Gastroesophageal sphincter (tissue), 4 donors: ENCODE measurements around the gene NAA20. TPM values are rescaled to one million over a fixed set of nuclear protein-coding genes. Genes with fewer than 3 reads are reported as not detected.
A peak's percentile ranks its signal among the peaks of the same experiment; 100 is the strongest.

Experiments used
- ATAC-seq: fragments of 150-250 bp; one replicate; pipeline ENCODE4 v1.9.1; 2016; ENCODE audit warnings: mild to moderate bottlenecking, moderate library complexity
- H3K27ac ChIP-seq, 4 donors: fragments of 200-600 bp; sonication (generic) in 3 of 4; 1 replicate in 3 of 4; 2 replicates in 1 of 4; pipeline ENCODE4 v1.5.1; 2016 to 2019
- H3K27me3 ChIP-seq: fragments of 200-600 bp; sonication (generic); one replicate; pipeline ENCODE4 v1.5.1; 2019
- H3K36me3 ChIP-seq, 2 donors: fragments of 200-600 bp; sonication (generic); one replicate each; pipeline ENCODE4 v1.5.1; 2019; ENCODE audit warnings: control low read depth in 1 of 2
- H3K4me1 ChIP-seq, 3 donors: fragments of 200-600 bp; sonication (generic); 1 replicate in 2 of 3; 2 replicates in 1 of 3; pipeline ENCODE4 v1.5.1; 2016 to 2019; ENCODE audit warnings: control low read depth in 2 of 3
- H3K4me3 ChIP-seq, 2 donors: fragments of 200-600 bp; sonication (generic); one replicate each; pipeline ENCODE4 v1.5.1; 2019; ENCODE audit warnings: mild to moderate bottlenecking in 1 of 2, moderate library complexity in 1 of 2
- H3K9me3 ChIP-seq, 3 donors: fragments of 200-600 bp; sonication (generic); one replicate each; pipeline ENCODE4 v1.5.1; 2017 to 2019; ENCODE audit warnings: control low read depth in 2 of 3
- EP300 ChIP-seq: sonication (generic); formaldehyde crosslinking; IDR thresholded peaks from one replicate; pipeline ENCODE4 v1.6.1; 2017; ENCODE audit warnings: antibody characterized with exemption, mild to moderate bottlenecking
- POLR2A ChIP-seq, 2 donors: fragments of 450-650 bp; IDR thresholded peaks; one replicate each; pipeline ENCODE4 v1.6.1; 2017; ENCODE audit warnings: antibody characterized with exemption in 2 of 2, mild to moderate bottlenecking in 2 of 2, moderate library complexity in 1 of 2
- POLR2AphosphoS5 ChIP-seq: sonication (generic); formaldehyde crosslinking; IDR thresholded peaks from one replicate; pipeline ENCODE4 v1.6.1; 2017; ENCODE audit warnings: antibody characterized with exemption
- WGBS, 2 donors: methylation state at CpG; one replicate each; pipeline ENCODE4 v1.1.5; 2018; ENCODE audit warnings: low coverage in 1 of 2; 5-methylcytosine and 5-hydroxymethylcytosine counted together
- total RNA-seq, 4 donors: library from RNA; depleted of rRNA; stranded (reverse); fragments of >200 nt; gene quantifications; one replicate each; pipeline ENCODE4 v1.1.0, GENCODE V29; 2016
- TF ChIP-seq, protein P1 (sequence below), 4 experiments: fragments of 200-600 bp in 2 of 4; fragments of 450-650 bp in 2 of 4; sonication (generic) in 1 of 4; IDR thresholded peaks; one replicate each; pipeline ENCODE4 v1.5.1; 2017 to 2019; ENCODE audit warnings: antibody characterized with exemption in 4 of 4, mild to moderate bottlenecking in 2 of 4, moderate library complexity in 2 of 4

The NAA20 gene
- total RNA-seq, 4 donors from 2014 or later, result 22.7 to 47.0 (median 31.0) TPM

DNA sequence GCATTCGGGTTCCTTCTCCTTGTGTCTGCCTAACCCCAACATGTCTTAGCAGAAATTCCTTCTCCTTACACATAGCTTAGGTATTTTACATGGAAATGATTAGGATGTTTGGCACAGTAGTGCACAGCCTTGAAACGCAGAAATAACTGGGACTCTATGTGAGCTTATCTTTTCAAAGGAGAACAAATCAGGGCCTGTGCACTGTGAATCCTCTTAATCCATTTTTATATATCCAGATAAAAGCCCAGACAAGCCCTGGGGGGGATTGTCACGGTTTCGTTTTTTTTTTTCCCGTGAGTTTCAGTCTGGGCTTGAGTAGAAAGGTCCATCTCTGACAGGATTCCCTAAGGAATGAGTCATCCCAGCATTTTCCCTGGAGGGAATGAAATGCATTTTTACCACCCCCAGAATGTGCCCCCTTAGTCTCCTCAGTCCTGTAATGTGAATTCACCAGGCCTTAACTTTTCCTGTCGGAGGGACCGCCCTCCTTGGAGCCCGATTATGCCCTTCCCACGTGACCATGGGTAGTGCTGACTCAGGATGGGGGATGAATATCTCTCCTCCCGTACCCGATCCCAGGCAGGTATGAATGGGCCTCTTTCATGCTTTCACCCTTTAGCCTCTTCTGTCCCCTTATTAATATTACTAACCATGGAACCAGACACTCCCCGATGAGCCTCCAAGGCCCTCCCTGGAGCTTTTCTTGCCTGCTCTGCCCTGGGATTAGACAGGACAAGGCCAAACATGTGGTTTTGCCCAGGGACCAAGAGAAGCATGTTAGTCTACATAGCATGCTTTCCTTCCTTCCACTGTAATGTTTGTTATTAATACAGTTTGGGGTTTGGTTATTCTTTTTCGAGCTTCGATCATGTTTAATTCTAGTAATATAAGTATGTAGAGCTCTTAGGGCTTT lies 23.9 kb upstream of the NAA20 start:
- no peaks in the 10 kb centered on the region for H3K9me3 ChIP-seq
- peaks cover 0 to 47% of the 10 kb centered on the region in 2 donors for H3K36me3 ChIP-seq
- peak overlapping the region; percentile 3 to 18 for H3K4me3 ChIP-seq
- H3K27me3 ChIP-seq, result no peaks in the 10 kb centered on the region
- ATAC-seq, result peak; percentile 59
- WGBS, 2 donors, result 28 to 32% methylated on average over 12 to 14 of the region's 14 CpGs
- H3K4me1 ChIP-seq, result peaks cover 10 to 87% (median 34%) of the 10 kb centered on the region in 3 donors
- peak overlapping the region; percentile 74 to 82 (median 80) for H3K27ac ChIP-seq
- TF ChIP-seq EP300, result no peak
- TF ChIP-seq POLR2A (IDR thresholded peaks at IDR 0.05), result no peak
- TF ChIP-seq POLR2AphosphoS5, result peak; percentile 41

DNA sequence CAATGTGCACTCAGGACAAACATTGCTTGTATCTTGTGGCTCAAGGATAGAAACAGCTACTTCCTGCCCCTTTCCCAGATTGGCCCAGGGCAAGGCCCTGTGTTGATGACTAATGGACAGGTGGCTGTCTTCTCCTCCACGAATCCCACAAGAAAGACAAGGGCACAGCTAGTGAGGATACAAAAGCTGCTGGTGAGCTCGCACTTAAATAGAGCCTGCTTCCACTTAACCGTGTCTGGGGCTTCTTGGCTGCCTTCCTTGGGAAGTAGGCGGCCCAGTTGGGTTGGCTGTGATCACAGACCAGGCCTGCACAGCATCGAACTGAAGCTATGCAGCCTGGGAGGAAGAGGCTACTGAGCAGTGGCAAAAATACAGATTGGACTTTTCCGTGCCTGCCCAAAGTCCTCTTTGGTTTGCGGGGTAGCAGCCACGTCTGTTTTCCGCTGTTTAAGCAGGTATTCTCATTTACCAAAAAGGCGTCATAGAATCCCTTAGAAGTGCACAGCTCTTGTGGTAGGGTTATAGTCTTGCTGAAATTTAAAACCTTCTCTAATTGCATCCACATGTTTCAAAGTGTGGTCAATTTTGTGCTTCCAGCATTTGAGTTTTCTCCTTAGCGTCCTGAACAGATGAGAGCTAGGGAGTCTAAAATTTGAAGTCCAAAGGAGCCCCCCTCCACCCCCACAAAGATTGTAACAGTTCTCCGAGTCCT lies 23.0 kb upstream of the NAA20 start:
- 34 to 74% methylated on average over 6 to 9 of the region's 12 CpGs for WGBS, 2 donors
- TF ChIP-seq EP300, result no peak
- TF ChIP-seq POLR2AphosphoS5, result no peak
- TF ChIP-seq, protein P1, sequence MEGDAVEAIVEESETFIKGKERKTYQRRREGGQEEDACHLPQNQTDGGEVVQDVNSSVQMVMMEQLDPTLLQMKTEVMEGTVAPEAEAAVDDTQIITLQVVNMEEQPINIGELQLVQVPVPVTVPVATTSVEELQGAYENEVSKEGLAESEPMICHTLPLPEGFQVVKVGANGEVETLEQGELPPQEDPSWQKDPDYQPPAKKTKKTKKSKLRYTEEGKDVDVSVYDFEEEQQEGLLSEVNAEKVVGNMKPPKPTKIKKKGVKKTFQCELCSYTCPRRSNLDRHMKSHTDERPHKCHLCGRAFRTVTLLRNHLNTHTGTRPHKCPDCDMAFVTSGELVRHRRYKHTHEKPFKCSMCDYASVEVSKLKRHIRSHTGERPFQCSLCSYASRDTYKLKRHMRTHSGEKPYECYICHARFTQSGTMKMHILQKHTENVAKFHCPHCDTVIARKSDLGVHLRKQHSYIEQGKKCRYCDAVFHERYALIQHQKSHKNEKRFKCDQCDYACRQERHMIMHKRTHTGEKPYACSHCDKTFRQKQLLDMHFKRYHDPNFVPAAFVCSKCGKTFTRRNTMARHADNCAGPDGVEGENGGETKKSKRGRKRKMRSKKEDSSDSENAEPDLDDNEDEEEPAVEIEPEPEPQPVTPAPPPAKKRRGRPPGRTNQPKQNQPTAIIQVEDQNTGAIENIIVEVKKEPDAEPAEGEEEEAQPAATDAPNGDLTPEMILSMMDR (IDR thresholded peaks at IDR 0.05), result no peak
- no peak for TF ChIP-seq POLR2A (IDR thresholded peaks at IDR 0.05)
- H3K4me3 ChIP-seq, result no peak overlapping the region
- no peaks in the 10 kb centered on the region for H3K27me3 ChIP-seq
- H3K36me3 ChIP-seq, result peaks cover 0 to 55% of the 10 kb centered on the region in 2 donors
- H3K4me1 ChIP-seq, result peaks cover 10 to 84% (median 34%) of the 10 kb centered on the region in 3 donors
- peak; percentile 35 for ATAC-seq
- no peaks in the 10 kb centered on the region for H3K9me3 ChIP-seq
- H3K27ac ChIP-seq, result peak overlapping the region; percentile 74 to 82 (median 80)

- peak overlapping the region in 2 of 4 donors; percentile 79 to 82 for H3K27ac ChIP-seq
- peak; percentile 37 for ATAC-seq
- no peaks in the 10 kb centered on the region for H3K9me3 ChIP-seq
- H3K36me3 ChIP-seq, result peaks cover 0 to 61% of the 10 kb centered on the region in 2 donors
- TF ChIP-seq POLR2AphosphoS5 (no peak), EP300 (no peak)
- TF ChIP-seq, protein P1 (IDR thresholded peaks at IDR 0.05), result peak; percentile 76 to 85 (median 77)
- peaks cover 10 to 87% (median 34%) of the 10 kb centered on the region in 3 donors for H3K4me1 ChIP-seq
- no peak overlapping the region for H3K4me3 ChIP-seq
- 21 to 27% methylated on average over 5 of the region's 5 CpGs for WGBS, 2 donors
- H3K27me3 ChIP-seq, result no peaks in the 10 kb centered on the region
Measured at GRCh38 chr20:19995220-19995863, 21.8 kb upstream of the NAA20 start.

- Histone ChIP-seq H3K27ac (peak overlapping the region in 2 of 4 donors; percentile 44 to 70), H3K4me3 (no peak overlapping the region), H3K36me3 (peaks cover 0 to 61% of the 10 kb centered on the region in 2 donors), H3K9me3 (no peaks in the 10 kb centered on the region), H3K27me3 (no peaks in the 10 kb centered on the region), H3K4me1 (peaks cover 10 to 89% (median 32%) of the 10 kb centered on the region in 3 donors)
- ATAC-seq, result no peak
- TF ChIP-seq, protein P1 (IDR thresholded peaks at IDR 0.05), result no peak
- TF ChIP-seq EP300, result no peak
- TF ChIP-seq POLR2A (IDR thresholded peaks at IDR 0.05), result no peak
- TF ChIP-seq POLR2AphosphoS5, result no peak
- WGBS, 2 donors, result 40 to 76% methylated on average over 1 to 8 of the region's 8 CpGs
Measured at GRCh38 chr20:19996222-19996621, 20.9 kb upstream of the NAA20 start.

DNA sequence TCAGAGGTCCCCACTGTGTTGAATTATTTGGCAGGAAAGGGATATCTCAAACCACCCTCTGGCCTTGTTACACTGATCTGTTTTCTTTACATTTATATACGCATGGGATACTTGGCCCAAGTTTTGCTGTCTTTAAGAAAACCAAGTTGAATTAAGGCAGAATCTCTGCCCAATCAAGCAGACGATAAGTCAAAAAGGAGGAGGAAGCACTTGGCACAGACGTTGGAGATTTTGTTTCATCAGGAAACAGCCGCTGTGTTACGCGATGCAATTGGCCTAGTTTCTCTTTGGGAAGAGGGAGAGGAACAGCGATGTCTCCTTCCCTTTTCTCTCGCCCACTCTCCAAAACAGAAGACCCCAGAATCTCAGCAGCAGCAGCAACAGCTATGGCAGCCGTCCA lies 20.2 kb upstream of the NAA20 start:
- H3K4me3 ChIP-seq, result no peak overlapping the region
- peak overlapping the region in 3 of 4 donors; percentile 44 to 70 (median 55) for H3K27ac ChIP-seq
- peaks cover 10 to 87% (median 27%) of the 10 kb centered on the region in 3 donors for H3K4me1 ChIP-seq
- no peaks in the 10 kb centered on the region for H3K9me3 ChIP-seq
- no peaks in the 10 kb centered on the region for H3K27me3 ChIP-seq
- no peak for ATAC-seq
- H3K36me3 ChIP-seq, result peaks cover 0 to 64% of the 10 kb centered on the region in 2 donors
- 38 to 40% methylated on average over 1 to 6 of the region's 9 CpGs for WGBS, 2 donors
- TF ChIP-seq POLR2A (IDR thresholded peaks at IDR 0.05), result no peak
- TF ChIP-seq EP300, result no peak
- no peak for TF ChIP-seq POLR2AphosphoS5
- TF ChIP-seq, protein P1 (IDR thresholded peaks at IDR 0.05), result no peak
